CD4-positive, alpha-beta T cell (primary cell): Measurements from ENCODE around the gene NAV2. TPM values are rescaled to one million over a fixed set of nuclear protein-coding genes. Genes with fewer than 3 reads are reported as not detected.

Experiments
- ATAC-seq: fragments of 200-7000 bp; cut with Tn5 transposase; one replicate; pipeline ENCODE4 v1.10.0; 2022; ENCODE audit warnings: mild to moderate bottlenecking; ENCODE audit not compliant: poor library complexity
- CTCF ChIA-PET: fragments of 350-600 bp; sonication (Branson Sonifier 250); formaldehyde crosslinking; loops from one replicate; lab custom pipeline; 2021; ENCODE audit warnings: antibody characterized with exemption, inconsistent platforms; lab: Charles Lee
- POLR2A ChIA-PET: fragments of 350-600 bp; sonication (Branson Sonifier 250); formaldehyde crosslinking; loops from one replicate; lab custom pipeline; 2021; ENCODE audit warnings: antibody characterized with exemption, inconsistent platforms; lab: Charles Lee
- DNase-seq, 14 experiments: peaks; one replicate each; pipeline ENCODE4 v3.0.0-alpha.2; 2013 to 2020; ENCODE audit warnings: mixed read lengths in 2 of 14
- H3K27ac ChIP-seq, 2 donors: one replicate each; pipeline versions ENCODE4 v1.5.1 to v1.7.0; 2013; ENCODE audit warnings: low read length in 2 of 2, low read depth in 1 of 2, mild to moderate bottlenecking in 1 of 2
- H3K27me3 ChIP-seq, 2 experiments: 1 replicate in 1 of 2; 2 replicates in 1 of 2; pipeline versions ENCODE4 v1.6.1 to v1.7.0; 2013; ENCODE audit warnings: low read length in 2 of 2, control low read depth in 1 of 2, mild to moderate bottlenecking in 1 of 2, moderate library complexity in 1 of 2; ENCODE audit not compliant: insufficient read depth in 2 of 2, control insufficient read depth in 1 of 2
- H3K36me3 ChIP-seq: one replicate; pipeline ENCODE4 v1.6.1; 2013; ENCODE audit warnings: low read length, control low read depth; ENCODE audit not compliant: insufficient read depth
- H3K4me1 ChIP-seq: one replicate; pipeline ENCODE4 v1.6.1; 2013; ENCODE audit warnings: low read length, control low read depth; ENCODE audit not compliant: insufficient read depth
- H3K4me3 ChIP-seq: one replicate; pipeline ENCODE4 v1.5.1; 2013; ENCODE audit warnings: mild to moderate bottlenecking, low read length, moderate library complexity
- H3K9me3 ChIP-seq, 2 experiments: 1 replicate in 1 of 2; 2 replicates in 1 of 2; pipeline versions ENCODE4 v1.6.1 to v1.7.0; 2013; ENCODE audit warnings: low read length in 2 of 2, mild to moderate bottlenecking in 2 of 2, control low read depth in 1 of 2, moderate library complexity in 1 of 2; ENCODE audit not compliant: control insufficient read depth in 1 of 2, insufficient read depth in 1 of 2
- H3K27ac Mint-ChIP-seq: one replicate; pipeline ENCODE4 v1.8.0; 2020; ENCODE audit warnings: mixed read lengths
- H3K27me3 Mint-ChIP-seq: one replicate; pipeline ENCODE4 v1.8.0; 2021; ENCODE audit warnings: mixed read lengths
- H3K36me3 Mint-ChIP-seq: one replicate; pipeline ENCODE4 v1.8.0; 2021; ENCODE audit warnings: low read depth, mixed read lengths
- H3K4me1 Mint-ChIP-seq: one replicate; pipeline ENCODE4 v1.8.0; 2021; ENCODE audit warnings: low read depth, mixed read lengths
- H3K4me3 Mint-ChIP-seq: one replicate; pipeline ENCODE4 v1.8.0; 2020; ENCODE audit warnings: mild to moderate bottlenecking, mixed read lengths
- H3K9me3 Mint-ChIP-seq: one replicate; pipeline ENCODE4 v1.8.0; 2020; ENCODE audit warnings: mixed read lengths
- CTCF ChIP-seq: fragments of 200-600 bp; IDR thresholded peaks from one replicate; pipeline ENCODE4 v1.8.0; 2022; ENCODE audit warnings: antibody characterized with exemption, mild to moderate bottlenecking
- intact Hi-C, 2 experiments: fragments of 100-400 bp; cut with DNase I in 1 of 2; cut with micrococcal nuclease in 1 of 2; formaldehyde crosslinking; loops; one replicate each; pipeline versions ENCODE4 v1.15.1 to v1.9.0; 2023 to 2025; cut with DNase I, micrococcal nuclease
- total RNA-seq, 174 experiments: library from RNA in 2 of 174; stranded (reverse) in 2 of 174; gene quantifications; one replicate each; pipeline ENCODE4 v1.2.3 and lab custom pipeline; 2021 to 2026

NAV2 gene
- total RNA-seq, 2 experiments from 2014 or later = 0.55 to 0.64 TPM

DNA sequence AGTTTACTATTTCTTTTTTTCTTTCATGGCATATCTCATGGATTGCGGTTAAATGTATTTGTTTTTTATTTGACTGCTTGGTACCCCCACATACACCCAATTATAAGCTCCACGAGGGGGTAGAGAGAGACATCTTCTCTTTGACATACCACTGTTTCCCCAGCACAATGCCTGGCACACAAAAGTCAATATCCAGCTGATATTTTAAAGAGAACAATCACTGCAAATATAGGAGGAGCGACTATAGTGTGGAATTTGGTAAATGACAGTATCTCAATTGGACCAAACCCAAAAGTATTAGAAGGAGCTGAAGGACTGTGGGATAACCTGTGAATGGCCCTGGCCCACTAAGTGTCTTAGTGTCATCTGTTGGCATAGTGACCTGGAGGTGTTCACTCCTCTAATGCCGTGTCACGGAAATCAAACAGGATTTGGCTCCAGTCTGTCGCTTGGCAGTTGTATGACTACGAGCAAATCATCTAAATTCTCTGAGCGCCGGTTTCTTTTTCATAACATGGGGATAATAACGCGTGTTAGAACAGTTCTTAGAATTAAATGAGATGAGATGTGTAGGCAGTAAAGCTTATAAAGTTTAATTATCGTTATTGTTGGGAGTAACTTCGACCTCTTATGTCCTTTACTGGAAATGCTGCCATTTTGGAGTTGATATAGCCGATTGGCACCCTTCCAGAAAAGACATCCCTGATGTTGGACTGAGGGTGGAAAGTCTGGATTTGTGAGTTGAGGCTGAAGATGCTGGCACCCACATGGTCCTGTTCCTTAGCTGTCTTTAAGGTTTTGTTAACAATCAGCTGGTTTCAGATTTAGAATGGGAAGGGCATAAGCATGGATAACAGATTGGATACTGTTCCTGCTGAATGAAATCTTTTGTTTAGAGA lies 303.1 kb downstream of the NAV2 start:
- ChIA-PET CTCF (no interaction called here), POLR2A (no interaction called here)
- H3K36me3 ChIP-seq = no peaks in the 10 kb centered on the region
- no peak for DNase-seq
- intact Hi-C loops = no loop called here
- H3K36me3 Mint-ChIP-seq = no peaks in the 10 kb centered on the region
- H3K27me3 ChIP-seq = peaks cover 0 to 3% of the 10 kb centered on the region in 2 experiments
- H3K4me3 ChIP-seq = no peak overlapping the region
- peaks cover 26% of the 10 kb centered on the region for H3K27me3 Mint-ChIP-seq
- no peaks in the 10 kb centered on the region for H3K4me1 ChIP-seq
- H3K27ac ChIP-seq = no peak overlapping the region
- no peak overlapping the region for H3K4me3 Mint-ChIP-seq
- no peak for ATAC-seq
- TF ChIP-seq CTCF = no peak
- H3K9me3 Mint-ChIP-seq = no peaks in the 10 kb centered on the region
- no peaks in the 10 kb centered on the region for H3K9me3 ChIP-seq
- H3K4me1 Mint-ChIP-seq = no peaks in the 10 kb centered on the region
- H3K27ac Mint-ChIP-seq = no peak overlapping the region

DNA sequence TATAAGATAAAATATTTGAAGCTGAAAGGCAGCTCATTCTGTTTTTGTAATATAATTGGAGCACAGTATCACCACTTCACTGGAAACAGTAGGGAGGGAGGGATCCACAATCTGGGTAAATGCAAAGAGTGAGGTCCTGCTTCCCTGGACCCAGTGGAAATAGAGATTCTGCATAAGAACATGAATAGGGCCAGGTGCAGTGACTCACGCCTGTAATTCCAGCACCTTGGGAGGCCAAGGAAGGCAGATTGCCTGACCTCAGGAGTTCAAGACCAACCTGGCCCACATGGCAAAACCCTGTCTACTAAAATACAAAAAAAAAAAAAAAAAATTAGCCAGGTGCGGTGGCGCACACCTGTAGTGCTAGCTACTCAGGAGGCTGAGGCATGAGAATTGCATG lies 303.9 kb downstream of the NAV2 start:
- Histone ChIP-seq H3K4me1 (no peaks in the 10 kb centered on the region), H3K4me3 (no peak overlapping the region), H3K27ac (no peak overlapping the region), H3K9me3 (no peaks in the 10 kb centered on the region), H3K36me3 (no peaks in the 10 kb centered on the region), H3K27me3 (peaks cover 0 to 3% of the 10 kb centered on the region in 2 experiments)
- Mint-ChIP-seq H3K27ac (no peak overlapping the region), H3K27me3 (peaks cover 26% of the 10 kb centered on the region), H3K4me3 (no peak overlapping the region), H3K36me3 (no peaks in the 10 kb centered on the region), H3K4me1 (no peaks in the 10 kb centered on the region), H3K9me3 (no peaks in the 10 kb centered on the region)
- ChIA-PET POLR2A (no interaction called here), CTCF (no interaction called here)
- intact Hi-C loops = no loop called here
- DNase-seq (no peak), ATAC-seq (no peak)
- no peak for TF ChIP-seq CTCF

DNA sequence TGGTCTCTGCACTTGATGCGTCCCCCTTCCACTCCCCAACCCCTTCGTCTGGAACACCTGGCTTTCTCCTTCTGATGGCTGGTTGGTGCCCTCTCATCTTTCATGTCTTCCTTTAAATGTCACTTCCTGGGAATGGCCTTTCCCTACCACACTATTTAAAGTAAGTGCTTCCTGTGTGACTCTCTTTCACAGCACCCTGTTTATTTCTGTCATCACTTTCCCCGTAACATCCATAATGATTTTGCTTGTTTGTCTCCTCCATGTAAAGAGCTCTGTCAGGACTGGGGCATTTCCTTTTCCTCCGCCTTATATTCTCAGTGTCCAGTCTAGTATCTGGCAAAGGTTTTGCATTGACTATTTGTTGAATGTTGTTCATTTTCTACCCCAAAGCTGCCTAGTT lies 304.7 kb downstream of the NAV2 start:
- Mint-ChIP-seq H3K27me3 (peaks cover 22% of the 10 kb centered on the region), H3K27ac (no peak overlapping the region), H3K36me3 (no peaks in the 10 kb centered on the region), H3K4me3 (no peak overlapping the region), H3K9me3 (no peaks in the 10 kb centered on the region), H3K4me1 (no peaks in the 10 kb centered on the region)
- no peak overlapping the region for H3K27ac ChIP-seq
- no peak for TF ChIP-seq CTCF
- H3K36me3 ChIP-seq = no peaks in the 10 kb centered on the region
- POLR2A ChIA-PET = no interaction called here
- no peak overlapping the region for H3K4me3 ChIP-seq
- intact Hi-C loops = no loop called here
- DNase-seq (no peak), ATAC-seq (no peak)
- no peaks in the 10 kb centered on the region for H3K4me1 ChIP-seq
- H3K27me3 ChIP-seq = peaks cover 0 to 3% of the 10 kb centered on the region in 2 experiments
- CTCF ChIA-PET = no interaction called here
- H3K9me3 ChIP-seq = no peaks in the 10 kb centered on the region
